GM21526 (cell line): ENCODE measurements around the gene ZNF519.

Source experiments
- ATAC-seq: cut with Tn5 transposase; IDR thresholded peaks from one replicate; pipeline ENCODE4 v1.9.1; 2021; ENCODE audit warnings: moderate library complexity; ENCODE audit not compliant: unreplicated experiment, low FRiP score

The ZNF519 gene

GRCh38 chr18:14100503-14101286 lies 31.5 kb downstream of the ZNF519 start:
- ATAC-seq: no peak

GRCh38 chr18:14098428-14098827 lies 33.8 kb downstream of the ZNF519 start:
- no peak for ATAC-seq

- no peak for ATAC-seq
Observed at GRCh38 chr18:14097761-14098160, 34.5 kb downstream of the ZNF519 start.

- peak; percentile 60 for ATAC-seq
Observed at GRCh38 chr18:14093307-14093915, 38.8 kb downstream of the ZNF519 start.

GRCh38 chr18:14092625-14093306 lies 39.5 kb downstream of the ZNF519 start:
- no peak for ATAC-seq

GRCh38 chr18:14089781-14090180 lies 42.5 kb downstream of the ZNF519 start:
- no peak for ATAC-seq

- no peak for ATAC-seq
Observed at GRCh38 chr18:14089191-14089590, 43.0 kb downstream of the ZNF519 start.

GRCh38 chr18:14086458-14087231 lies 45.6 kb downstream of the ZNF519 start:
- peak; percentile 50 for ATAC-seq

GRCh38 chr18:14085770-14086457 lies 46.3 kb downstream of the ZNF519 start:
- ATAC-seq: no peak

GRCh38 chr18:14075196-14075595 lies 57.0 kb downstream of the ZNF519 start:
- ATAC-seq: no peak

- ATAC-seq: no peak
Observed at GRCh38 chr18:14074187-14074586, 58.0 kb downstream of the ZNF519 start.

GRCh38 chr18:14053661-14054060 lies 78.6 kb downstream of the ZNF519 start:
- no peak for ATAC-seq
